Hindlimb muscle (tissue), 1 donor: ENCODE data around the gene GRM1. TPM values are rescaled to one million over a fixed set of nuclear protein-coding genes. Genes with fewer than 3 reads are reported as not detected.
"Not testable (repeated sequence)": the region's sequence is repeated elsewhere in the genome, so short reads cannot be mapped to it uniquely, and the experiment has no call there.

ENCODE experiments used
- DNase-seq: peaks from one replicate; pipeline ENCODE4 v3.0.0-alpha.2; 2013
- polyA plus RNA-seq: library from polyadenylated mRNA; unstranded; fragments of 120-200 nt; gene quantifications from one replicate; pipeline ENCODE4 v1.2.1, GENCODE V29; 2013; ENCODE audit not compliant: insufficient read length

GRM1 gene
- polyA plus RNA-seq, 1 donor, result 0.10 TPM

- DNase-seq, result no peak
These were observed 165.6 kb downstream of the GRM1 start for GRCh38 chr6:146194434-146194833.

- peak; percentile 26 for DNase-seq
These were observed 171.3 kb downstream of the GRM1 start for GRCh38 chr6:146200176-146200575.

GRCh38 chr6:146202570-146202969 is 173.7 kb downstream of the GRM1 start:
- no peak for DNase-seq

- no peak for DNase-seq
These were observed 181.1 kb downstream of the GRM1 start for GRCh38 chr6:146209942-146210341.

- no peak for DNase-seq
These were observed 181.7 kb downstream of the GRM1 start for GRCh38 chr6:146210406-146211083.

- no peak for DNase-seq
These were observed 182.8 kb downstream of the GRM1 start for GRCh38 chr6:146211646-146212045.

- no peak for DNase-seq
These were observed 183.9 kb downstream of the GRM1 start for GRCh38 chr6:146212781-146213180.

- DNase-seq, result no peak
These were observed 190.2 kb downstream of the GRM1 start for GRCh38 chr6:146219101-146219500.

- no peak for DNase-seq
These were observed 195.6 kb downstream of the GRM1 start for GRCh38 chr6:146224449-146224848.

GRCh38 chr6:146224988-146225387 is 196.1 kb downstream of the GRM1 start:
- DNase-seq, result no peak

GRCh38 chr6:146240322-146240721 is 211.5 kb downstream of the GRM1 start:
- peak; percentile 4 for DNase-seq

- DNase-seq, result no peak
These were observed 211.9 kb downstream of the GRM1 start for GRCh38 chr6:146240807-146241206.

GRCh38 chr6:146243646-146244045 is 214.8 kb downstream of the GRM1 start:
- not testable (repeated sequence) for DNase-seq

- no peak for DNase-seq
These were observed 215.8 kb downstream of the GRM1 start for GRCh38 chr6:146244630-146245143.

- no peak for DNase-seq
These were observed 217.2 kb downstream of the GRM1 start for GRCh38 chr6:146246028-146246427.

GRCh38 chr6:146253691-146254090 is 224.8 kb downstream of the GRM1 start:
- DNase-seq, result peak; percentile 8

GRCh38 chr6:146258206-146258605 is 229.3 kb downstream of the GRM1 start:
- DNase-seq, result no peak

- DNase-seq, result no peak
These were observed 232.0 kb downstream of the GRM1 start for GRCh38 chr6:146260886-146261285.

GRCh38 chr6:146265056-146265455 is 236.2 kb downstream of the GRM1 start:
- DNase-seq, result no peak

GRCh38 chr6:146267447-146267846 is 238.6 kb downstream of the GRM1 start:
- no peak for DNase-seq

GRCh38 chr6:146267946-146268345 is 239.1 kb downstream of the GRM1 start:
- DNase-seq, result no peak

- DNase-seq, result no peak
These were observed 240.6 kb downstream of the GRM1 start for GRCh38 chr6:146269482-146269881.

GRCh38 chr6:146271163-146271562 is 242.3 kb downstream of the GRM1 start:
- not testable (repeated sequence) for DNase-seq

- no peak for DNase-seq
These were observed 244.6 kb downstream of the GRM1 start for GRCh38 chr6:146273490-146273889.

GRCh38 chr6:146277142-146277541 is 248.3 kb downstream of the GRM1 start:
- DNase-seq, result no peak
